H1 (cell line): ENCODE results near the gene NEK10. TPM values are rescaled to one million over a fixed set of nuclear protein-coding genes. Genes with fewer than 3 reads are reported as not detected.

Experiments used
- CTCF ChIA-PET: fragments of 300-600 bp; sonication (Branson Sonifier 250); formaldehyde crosslinking; loops from one replicate; lab custom pipeline; 2021; ENCODE audit not compliant: partially characterized antibody; lab: Charles Lee
- POLR2A ChIA-PET: fragments of 300-600 bp; sonication (Branson Sonifier 250); formaldehyde crosslinking; loops from one replicate; lab custom pipeline; 2021; ENCODE audit warnings: inconsistent platforms; ENCODE audit not compliant: partially characterized antibody; lab: Charles Lee
- DNase-seq, 2 experiments: peaks; one replicate each; pipeline versions ENCODE4 v3.0.0 to v3.0.0-alpha.2; 2010 to 2022; ENCODE audit warnings: low spot score in 2 of 2, low read depth in 1 of 2, mixed read lengths in 1 of 2
- FAIRE-seq: peaks from 2 replicates; lab custom pipeline; 2011; peaks lifted over from hg19 to GRCh38; lab: Jason Lieb, UNC
- H2AFZ ChIP-seq: 2 replicates; pipeline ENCODE4 v1.8.1; 2012; ENCODE audit warnings: low read length, inconsistent platforms
- H2AK5ac ChIP-seq: 2 replicates; pipeline ENCODE4 v1.6.1; 2013; ENCODE audit warnings: low read depth, low read length
- H2BK120ac ChIP-seq: replicated peaks from 2 replicates; pipeline ENCODE3; 2013; ENCODE audit warnings: low read depth, low read length, inconsistent platforms
- H2BK12ac ChIP-seq: 2 replicates; pipeline ENCODE4 v1.6.1; 2013; ENCODE audit warnings: low read depth, low read length
- H2BK15ac ChIP-seq: 2 replicates; pipeline ENCODE4 v1.6.1; 2013; ENCODE audit warnings: low read length
- H2BK20ac ChIP-seq: 2 replicates; pipeline ENCODE4 v1.6.1; 2013; ENCODE audit warnings: low read length
- H2BK5ac ChIP-seq: 2 replicates; pipeline ENCODE4 v1.6.1; 2013; ENCODE audit warnings: low read depth, low read length
- H3K14ac ChIP-seq: 2 replicates; pipeline ENCODE4 v1.6.1; 2013; ENCODE audit warnings: inconsistent platforms; ENCODE audit not compliant: insufficient read length
- H3K18ac ChIP-seq: 2 replicates; pipeline ENCODE4 v1.6.1; 2013; ENCODE audit warnings: low read length; ENCODE audit errors: extremely low read depth
- H3K23ac ChIP-seq: 2 replicates; pipeline ENCODE4 v1.6.1; 2013; ENCODE audit warnings: inconsistent platforms; ENCODE audit not compliant: insufficient read length
- H3K23me2 ChIP-seq: 2 replicates; pipeline ENCODE4 v1.6.1; 2013; ENCODE audit warnings: low read depth, low read length
- H3K27ac ChIP-seq: 2 replicates; pipeline ENCODE4 v1.6.1; 2011; ENCODE audit warnings: low read depth, low read length, inconsistent platforms
- H3K27me3 ChIP-seq, 4 experiments: replicated peaks in 1 of 4; 1 replicate in 1 of 4; 2 replicates in 3 of 4; pipeline versions ENCODE4 v1.6.1 to v1.8.1; 2011 to 2013; ENCODE audit warnings: low read length in 3 of 4, mild to moderate bottlenecking in 3 of 4, inconsistent platforms in 2 of 4, mixed read lengths in 2 of 4, moderate library complexity in 1 of 4; ENCODE audit not compliant: control insufficient read depth in 3 of 4, insufficient read depth in 3 of 4; ENCODE audit errors: extremely low read depth in 1 of 4
- H3K36me3 ChIP-seq, 4 experiments: 2 replicates each; pipeline versions ENCODE4 v1.6.1 to v1.8.1; 2011 to 2013; ENCODE audit warnings: mild to moderate bottlenecking in 4 of 4, low read length in 3 of 4, moderate library complexity in 2 of 4, control low read depth in 1 of 4, inconsistent platforms in 1 of 4; ENCODE audit not compliant: insufficient read depth in 4 of 4, control insufficient read depth in 2 of 4
- H3K4ac ChIP-seq: replicated peaks from 2 replicates; pipeline ENCODE3; 2013; ENCODE audit warnings: low read length, low read depth, mixed read lengths, inconsistent platforms; ENCODE audit not compliant: insufficient read length
- H3K4me1 ChIP-seq, 4 experiments: replicated peaks in 1 of 4; 1 replicate in 1 of 4; 2 replicates in 3 of 4; pipeline versions ENCODE4 v1.6.1 to v1.8.1; 2011 to 2013; ENCODE audit warnings: low read length in 3 of 4, inconsistent platforms in 2 of 4, mixed read lengths in 1 of 4; ENCODE audit not compliant: insufficient read depth in 4 of 4, control insufficient read depth in 3 of 4
- H3K4me2 ChIP-seq, 2 experiments: 2 replicates each; pipeline versions ENCODE4 v1.6.1 to v1.8.1; 2011 to 2013; ENCODE audit warnings: low read depth in 2 of 2, low read length in 2 of 2, control low read depth in 1 of 2, inconsistent platforms in 1 of 2, mild to moderate bottlenecking in 1 of 2; ENCODE audit not compliant: insufficient read depth in 1 of 2
- H3K4me3 ChIP-seq, 4 experiments: fragments of 200-600, 300-600 bp in 1 of 4; sonication (generic), shearing (Covaris generic), sonication (Bioruptor Twin) in 1 of 4; 2 replicates each; pipeline versions ENCODE4 v1.5.1 to v1.8.1; 2011 to 2016; ENCODE audit warnings: low read length in 4 of 4, low read depth in 3 of 4, control low read depth in 2 of 4, inconsistent platforms in 2 of 4, mild to moderate bottlenecking in 2 of 4, mixed read lengths in 1 of 4, moderate library complexity in 1 of 4; ENCODE audit not compliant: insufficient read depth in 2 of 4; ENCODE audit errors: extremely low read depth in 1 of 4
- H3K56ac ChIP-seq: replicated peaks from 2 replicates; pipeline ENCODE3; 2013; ENCODE audit warnings: low read depth, mild to moderate bottlenecking, mixed read lengths, low read length, inconsistent platforms; ENCODE audit not compliant: insufficient read length
- H3K79me1 ChIP-seq: 2 replicates; pipeline ENCODE4 v1.6.1; 2013; ENCODE audit warnings: low read depth, low read length, control low read depth
- H3K79me2 ChIP-seq, 2 experiments: 2 replicates each; pipeline versions ENCODE4 v1.6.1 to v1.8.1; 2012 to 2013; ENCODE audit warnings: low read length in 2 of 2, mild to moderate bottlenecking in 2 of 2, inconsistent platforms in 1 of 2; ENCODE audit not compliant: insufficient read depth in 2 of 2, control insufficient read depth in 1 of 2
- H3K9ac ChIP-seq, 4 experiments: replicated peaks in 1 of 4; 1 replicate in 1 of 4; 2 replicates in 3 of 4; pipeline versions ENCODE4 v1.6.1 to v1.8.1; 2011 to 2013; ENCODE audit warnings: low read depth in 3 of 4, low read length in 3 of 4, control low read depth in 2 of 4, mild to moderate bottlenecking in 2 of 4, moderate library complexity in 2 of 4, inconsistent platforms in 1 of 4; ENCODE audit errors: extremely low read depth in 1 of 4
- H3K9me3 ChIP-seq, 2 experiments: 2 replicates each; pipeline versions ENCODE4 v1.6.1 to v1.8.1; 2012 to 2013; ENCODE audit warnings: mild to moderate bottlenecking in 2 of 2, moderate library complexity in 2 of 2, control low read depth in 1 of 2, inconsistent platforms in 1 of 2, low read depth in 1 of 2, low read length in 1 of 2, mixed read lengths in 1 of 2; ENCODE audit not compliant: insufficient read depth in 2 of 2
- H4K20me1 ChIP-seq, 2 experiments: replicated peaks in 1 of 2; 2 replicates each; pipeline versions ENCODE3 to v1.8.1; 2011 to 2013; ENCODE audit warnings: inconsistent platforms in 2 of 2, low read length in 2 of 2, mild to moderate bottlenecking in 1 of 2; ENCODE audit not compliant: insufficient read depth in 2 of 2, control insufficient read depth in 1 of 2
- H4K5ac ChIP-seq: 2 replicates; pipeline ENCODE4 v1.6.1; 2013; ENCODE audit warnings: low read length, low read depth, mixed read lengths, inconsistent platforms; ENCODE audit not compliant: insufficient read length
- H4K8ac ChIP-seq: 2 replicates; pipeline ENCODE4 v1.8.0; 2013; ENCODE audit warnings: mild to moderate bottlenecking, moderate library complexity, low read length, inconsistent platforms; ENCODE audit not compliant: insufficient read depth; ENCODE audit errors: extremely low read depth
- H4K91ac ChIP-seq: replicated peaks from 2 replicates; pipeline ENCODE3; 2013; ENCODE audit warnings: low read length, mixed read lengths, inconsistent platforms; ENCODE audit not compliant: insufficient read length
- FOSL1 ChIP-seq: IDR thresholded peaks from 2 replicates; pipeline ENCODE4 v1.6.1; 2011; ENCODE audit warnings: mild to moderate bottlenecking, low read depth, low read length, moderate library complexity; ENCODE audit not compliant: insufficient read depth
- SAP30 ChIP-seq: fragments of 300-600 bp; sonication (generic); IDR thresholded peaks from 2 replicates; pipeline ENCODE4 v1.7.1; 2012; ENCODE audit warnings: low read length, moderate library complexity, mild to moderate bottlenecking, inconsistent platforms; ENCODE audit not compliant: insufficient read depth, insufficient replicate concordance
- TAF1 ChIP-seq: IDR thresholded peaks from 2 replicates; pipeline ENCODE4 v1.6.1; 2011; ENCODE audit warnings: mild to moderate bottlenecking, low read depth, low read length
- TBP ChIP-seq: IDR thresholded peaks from 2 replicates; pipeline ENCODE4 v1.6.1; 2011; ENCODE audit warnings: low read depth, low read length, improper control_type of control experiment
- ZNF274 ChIP-seq: IDR thresholded peaks from 2 replicates; pipeline ENCODE4 v1.7.0; 2012; ENCODE audit warnings: low read length, borderline replicate concordance; ENCODE audit errors: extremely low read depth
- WGBS, 2 experiments: shearing (Covaris generic) in 1 of 2; methylation state at CpG; one replicate each; pipeline versions ENCODE4 v1.1.6 to v1.1.7; 2013 to 2015; ENCODE audit warnings: low lambda C conversion rate in 2 of 2, mixed read lengths in 2 of 2, inconsistent platforms in 1 of 2, low coverage in 1 of 2, missing lambda C conversion rate in 1 of 2; ENCODE audit not compliant: insufficient replicate concordance in 2 of 2, insufficient coverage in 1 of 2, insufficient read length in 1 of 2; ENCODE audit errors: extremely low coverage in 1 of 2, missing lambda C conversion rate in 1 of 2; 5-methylcytosine and 5-hydroxymethylcytosine counted together
- polyA plus RNA-seq, 7 experiments: library from polyadenylated mRNA; depleted of rRNA in 3 of 7; stranded (reverse) in 5 of 7; unstranded in 2 of 7; fragments of >200 nt in 5 of 7; fragments of 200-250 nt in 2 of 7; gene quantifications; 1 replicate in 5 of 7; 2 replicates in 1 of 7; 4 replicates in 1 of 7; pipeline versions ENCODE4 v1.2.1 to v1.2.3, GENCODE V29; 2011 to 2013; ENCODE audit warnings: missing spikeins in 2 of 7, mixed read lengths in 2 of 7
- total RNA-seq: library from RNA; stranded (reverse); fragmentation: NEBNext Ultra II Directional; extraction: Animal tissue kit (Norgen Biotek cat#: 25700); gene quantifications from 2 replicates; pipeline ENCODE4 v1.2.1, GENCODE V29; 2021

The NEK10 gene
- total and polyA plus RNA-seq, 2 of the 8 experiments (the other 6 are each of a cell fraction or from before 2014, with no cell fraction given), result 0.18 to 0.50 TPM

- no peak overlapping the region for H3K18ac ChIP-seq
- no peak overlapping the region for H3K56ac ChIP-seq
- CTCF ChIA-PET, result interaction anchor here (2.7 kb wide), 1 partner anchor 328 kb away, joined by 9 read pairs; no protein-coding TSS in a partner anchor
- H3K36me3 ChIP-seq, result no peaks in the 10 kb centered on the region
- FAIRE-seq (no peak), DNase-seq (no peak)
- no peak overlapping the region for H3K27ac ChIP-seq
- H4K5ac ChIP-seq, result no peak overlapping the region
- no peaks in the 10 kb centered on the region for H3K79me1 ChIP-seq
- H3K23ac ChIP-seq, result no peak overlapping the region
- no peak overlapping the region for H3K4ac ChIP-seq
- H3K79me2 ChIP-seq, result no peaks in the 10 kb centered on the region
- H3K23me2 ChIP-seq, result no peaks in the 10 kb centered on the region; the same call in 1 of the 2 replicates
- H3K9me3 ChIP-seq, result no peaks in the 10 kb centered on the region
- H4K91ac ChIP-seq, result no peak overlapping the region
- WGBS, 2 experiments, result 86% methylated on average over 1 of the region's 1 CpG; no CpG with 5 or more reads in 1 of the 2 experiments
- no peak overlapping the region for H4K8ac ChIP-seq
- H2AFZ ChIP-seq, result no peak overlapping the region
- no peak overlapping the region for H2BK120ac ChIP-seq
- no peak overlapping the region for H2BK5ac ChIP-seq
- POLR2A ChIA-PET, result interaction anchor here (1.5 kb wide), 1 partner anchor 131 kb away, joined by 4 read pairs; the partner anchor contains the start of gene SLC4A7
- no peak overlapping the region for H3K4me3 ChIP-seq
- H3K4me2 ChIP-seq, result no peak overlapping the region
- H2BK20ac ChIP-seq, result no peak overlapping the region
- H2AK5ac ChIP-seq, result no peak overlapping the region
- H2BK12ac ChIP-seq, result no peak overlapping the region
- no peaks in the 10 kb centered on the region for H4K20me1 ChIP-seq
- H2BK15ac ChIP-seq, result no peak overlapping the region
- H3K14ac ChIP-seq, result no peak overlapping the region
- H3K9ac ChIP-seq, result no peak overlapping the region
- peaks cover 0 to 1% (median 0%) of the 10 kb centered on the region in 4 experiments; a peak in 1 of 7 replicates for H3K27me3 ChIP-seq
- H3K4me1 ChIP-seq, result peaks cover 0 to 19% (median 10%) of the 10 kb centered on the region in 4 experiments
- TF ChIP-seq SAP30 (no peak), FOSL1 (no peak), ZNF274 (no peak), TAF1 (no peak), TBP (no peak)
Measured at GRCh38 chr3:27353221-27353620, 16.0 kb downstream of the NEK10 start.
